Fibroblast of mammary gland (primary cell): ENCODE results near the gene RNF34.
A peak's percentile ranks its signal among the peaks of the same experiment; 100 is the strongest.

Experiments
- DNase-seq: peaks from one replicate; pipeline ENCODE4 v3.0.0-alpha.2; 2010; ENCODE audit warnings: low read depth
- H3K4me3 ChIP-seq: 2 replicates; pipeline ENCODE4 v1.5.1; 2011; ENCODE audit warnings: low read depth, mild to moderate bottlenecking, low read length, moderate library complexity; ENCODE audit not compliant: control insufficient read depth
- CTCF ChIP-seq: conservative IDR thresholded peaks from 2 replicates; pipeline ENCODE4 v1.5.1; 2011; ENCODE audit warnings: low read depth, low read length, inconsistent platforms; ENCODE audit not compliant: control insufficient read depth, insufficient read depth

RNF34 gene

GRCh38 chr12:121391619-121392324, 8.1 kb upstream of the RNF34 start:
- DNase-seq, result peak; percentile 54
- no peak overlapping the region for H3K4me3 ChIP-seq
- no peak for TF ChIP-seq CTCF

- no peak overlapping the region for H3K4me3 ChIP-seq
- TF ChIP-seq CTCF, result no peak
- DNase-seq, result no peak
These were observed 7.6 kb upstream of the RNF34 start for GRCh38 chr12:121392325-121392716.

- no peak for TF ChIP-seq CTCF
- DNase-seq, result no peak
- H3K4me3 ChIP-seq, result no peak overlapping the region
These were observed 2.4 kb upstream of the RNF34 start for GRCh38 chr12:121397521-121397920.

GRCh38 chr12:121398355-121398754, 1.6 kb upstream of the RNF34 start:
- TF ChIP-seq CTCF, result no peak
- no peak for DNase-seq
- H3K4me3 ChIP-seq, result no peak overlapping the region

GRCh38 chr12:121400332-121401139, 618 bp downstream of the RNF34 start:
- TF ChIP-seq CTCF, result no peak
- peak overlapping the region; percentile 87 for H3K4me3 ChIP-seq
- DNase-seq, result peak; percentile 50

- no peak for DNase-seq
- no peak for TF ChIP-seq CTCF
- H3K4me3 ChIP-seq, result no peak overlapping the region
These were observed 3.8 kb downstream of the RNF34 start for GRCh38 chr12:121403721-121404120.
